CD4-positive, alpha-beta T cell treated with Interleukin-4 for 1 hour (primary cell): ENCODE measurements around the gene RNF207.
A peak's percentile ranks its signal among the peaks of the same experiment; 100 is the strongest.

Experiments used
- DNase-seq, 2 donors: peaks; one replicate each; pipeline ENCODE4 v3.0.0-alpha.2; 2020 to 2022

Gene RNF207

GRCh38 chr1:6251681-6252373, 45.9 kb downstream of the RNF207 start:
- DNase-seq: no peak

DNA sequence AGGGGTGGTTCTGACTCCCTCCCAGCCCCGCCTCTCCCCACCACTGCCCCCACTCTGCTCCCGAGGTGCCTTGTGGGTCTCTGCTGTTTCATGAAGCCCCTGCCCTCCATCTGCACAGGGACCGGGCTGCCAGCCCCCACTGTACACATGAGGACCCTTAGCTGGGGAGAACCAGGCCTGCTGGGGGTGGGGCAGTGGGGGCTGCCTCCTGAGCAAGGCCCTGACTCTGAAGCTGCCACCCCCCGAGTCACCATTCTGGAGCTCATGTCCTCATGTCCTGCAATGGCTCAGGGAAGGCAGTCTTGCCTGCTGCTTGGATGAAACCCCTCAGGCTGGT, 46.4 kb downstream of the RNF207 start:
- DNase-seq: no peak

- DNase-seq: no peak
Observed at GRCh38 chr1:6253380-6253779, 47.5 kb downstream of the RNF207 start.

- no peak for DNase-seq
Observed at GRCh38 chr1:6254691-6255090, 48.8 kb downstream of the RNF207 start.

DNA sequence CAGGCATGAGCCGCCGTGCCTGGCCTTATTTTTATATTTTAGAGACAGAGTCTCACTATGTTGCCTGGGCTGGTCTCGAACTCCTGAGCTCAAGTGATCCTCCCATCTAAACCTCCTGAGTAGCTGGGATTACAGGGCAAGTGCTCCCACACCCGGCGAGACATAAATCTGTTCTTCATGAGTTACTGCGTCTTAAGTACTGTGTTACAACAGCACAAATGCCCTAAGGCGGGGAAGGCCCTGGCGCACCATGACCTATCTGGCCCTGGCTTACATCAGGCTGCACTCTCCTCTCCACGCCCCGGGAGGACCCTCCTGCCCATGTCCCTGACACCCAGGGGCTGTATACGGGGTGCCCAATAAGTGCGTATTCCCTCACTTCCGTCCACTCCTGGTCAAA, 50.7 kb downstream of the RNF207 start:
- no peak for DNase-seq

- DNase-seq: no peak
Observed at GRCh38 chr1:6257541-6258069, 51.7 kb downstream of the RNF207 start.

DNA sequence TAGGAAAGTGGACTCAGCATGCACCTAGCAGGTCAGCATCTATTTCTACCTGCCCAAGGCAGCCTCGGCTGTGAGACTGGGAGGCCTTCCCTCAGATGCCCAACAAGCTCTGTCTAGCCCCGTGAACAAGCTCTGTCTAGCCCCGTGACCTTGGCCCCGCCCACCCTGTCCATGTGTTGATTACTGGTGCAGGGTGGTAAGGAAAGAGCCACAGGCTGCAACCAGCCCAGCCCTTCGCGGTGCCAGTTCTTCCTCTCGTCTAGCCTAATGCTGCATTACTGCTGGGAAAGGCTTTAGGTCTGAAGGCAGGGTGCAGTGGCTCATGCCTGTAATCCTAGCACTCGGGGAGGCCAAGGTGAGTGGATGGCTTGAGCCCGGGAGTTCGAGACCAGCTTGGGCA, 52.8 kb downstream of the RNF207 start:
- no peak for DNase-seq

DNA sequence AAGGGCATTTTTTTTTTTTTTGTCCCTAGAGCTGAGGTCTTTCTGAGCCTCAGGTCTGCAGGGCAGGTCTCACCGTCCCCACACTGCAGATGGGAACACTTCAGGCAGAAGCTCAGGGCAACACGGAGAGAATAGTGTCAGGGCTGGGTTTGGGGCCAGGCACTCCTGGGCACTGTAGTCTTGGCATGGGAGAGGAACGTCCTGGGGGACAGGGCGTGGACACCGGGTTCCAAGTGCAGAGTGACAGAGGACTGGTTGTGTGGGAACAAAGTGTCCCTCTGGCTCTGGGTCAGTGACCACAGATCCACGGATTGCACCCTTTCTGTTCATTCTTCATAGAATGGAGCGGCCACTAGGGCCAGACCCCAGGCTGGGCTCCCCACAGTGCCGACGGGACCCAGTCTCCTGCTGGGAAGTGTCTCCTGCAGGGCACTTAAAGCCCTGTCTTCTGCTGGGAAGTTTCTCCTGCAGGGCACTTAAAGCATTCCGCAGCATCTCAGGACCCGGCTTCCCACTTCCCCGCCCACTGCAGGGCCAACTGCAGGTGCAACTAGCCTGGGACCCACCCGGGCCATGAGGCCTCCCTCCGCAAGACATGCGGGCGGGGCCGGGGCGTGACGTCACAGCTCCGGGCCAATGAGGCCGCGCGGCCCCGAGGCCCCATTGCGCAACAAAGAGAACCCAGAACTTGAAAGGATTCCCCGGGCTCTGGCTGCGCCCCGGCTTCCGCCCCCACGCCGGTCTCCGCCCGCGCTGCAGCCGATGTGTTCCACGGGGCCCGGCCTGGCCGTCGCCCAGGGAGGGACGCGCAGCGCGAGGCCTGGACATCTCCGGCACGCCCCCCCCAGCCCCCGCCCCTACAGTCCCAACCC, 53.8 kb downstream of the RNF207 start:
- peak; percentile 82 for DNase-seq

- DNase-seq: peak in 1 of 2 donors; percentile 17
Observed at GRCh38 chr1:6260433-6260934, 54.6 kb downstream of the RNF207 start.

DNA sequence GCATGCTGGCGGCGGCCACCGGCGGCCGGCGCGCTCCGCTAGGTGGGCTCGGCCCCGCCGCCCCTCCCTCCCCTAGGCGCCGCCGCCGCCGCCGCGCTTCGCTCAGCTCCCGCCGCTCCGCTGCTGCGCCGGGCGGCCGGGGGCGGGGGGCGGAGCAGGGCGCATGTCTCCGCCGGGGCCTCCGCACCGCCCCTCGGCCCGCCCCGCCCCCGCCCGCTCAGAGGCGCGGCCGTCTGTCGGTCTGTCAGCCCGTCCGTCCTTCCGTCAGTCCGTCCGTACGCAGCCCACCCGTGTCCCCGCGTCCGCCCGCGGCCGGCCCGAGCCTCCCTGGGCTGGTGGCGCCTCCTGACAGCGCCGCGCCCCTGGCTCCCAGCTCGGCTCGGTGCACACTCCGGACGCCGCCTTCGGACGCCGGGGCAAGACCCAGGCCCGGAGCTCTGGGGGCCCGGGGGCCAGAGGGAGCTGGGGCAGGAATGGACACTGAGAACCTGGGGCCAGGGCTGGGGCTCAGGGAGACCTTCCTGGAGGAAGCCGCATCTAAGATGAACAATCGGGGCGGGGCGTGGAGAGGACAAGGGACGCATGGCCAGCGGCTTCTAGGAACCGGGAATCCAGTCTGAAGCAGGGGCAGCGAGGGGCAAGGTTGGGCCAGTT, 55.2 kb downstream of the RNF207 start, which contains the start of gene GPR153:
Gene GPR153, minus strand, starts transcription at position 138 of the 654 bp plus-strand sequence. CDS start 6,193 bp downstream, outside the sequence.
- DNase-seq: peak; percentile 26 to 42

- DNase-seq: no peak
Observed at GRCh38 chr1:6261615-6261995, 55.7 kb downstream of the RNF207 start.

DNA sequence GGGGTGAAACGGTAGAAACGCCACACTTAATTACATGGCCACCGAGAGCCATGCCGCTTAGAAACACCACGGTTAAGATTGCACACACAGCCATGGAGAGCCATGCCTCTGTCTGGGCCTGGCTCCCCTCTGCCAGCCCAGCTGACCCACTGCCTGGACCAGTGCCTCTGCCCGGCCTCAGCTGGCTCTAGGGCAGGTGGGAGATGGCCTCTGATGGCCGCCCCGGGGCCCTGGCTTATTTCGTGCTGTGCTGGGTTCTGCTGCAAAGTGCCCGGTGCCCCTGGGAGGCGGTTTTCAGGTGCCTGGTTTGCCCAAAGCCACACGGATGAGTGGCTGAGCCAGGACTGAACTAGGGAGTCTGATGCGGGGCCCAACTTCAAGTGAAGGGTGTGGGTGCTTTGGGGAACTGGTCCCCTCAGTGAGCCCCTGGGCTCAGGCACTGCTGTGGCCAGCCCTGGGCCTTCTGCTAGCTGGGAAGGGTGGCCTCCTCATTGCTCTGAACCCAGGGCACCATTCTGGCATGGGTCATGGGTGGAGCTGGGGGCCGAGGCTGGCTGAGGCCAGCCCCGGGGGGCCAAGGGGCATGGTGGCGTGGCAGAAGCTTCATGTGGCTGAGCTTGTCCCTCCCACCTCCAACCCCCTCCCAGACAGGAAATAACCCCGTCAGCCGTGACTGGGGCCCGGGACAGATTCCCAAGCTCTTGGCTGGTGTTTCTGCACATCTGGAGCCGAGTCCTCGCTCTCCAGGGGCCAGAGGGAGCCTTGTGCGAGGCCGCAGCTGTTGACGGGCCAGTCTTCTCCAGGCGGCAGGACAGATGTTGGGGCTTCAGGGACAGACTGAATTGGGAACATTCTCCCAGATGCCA, 56.9 kb downstream of the RNF207 start:
- DNase-seq: no peak

DNA sequence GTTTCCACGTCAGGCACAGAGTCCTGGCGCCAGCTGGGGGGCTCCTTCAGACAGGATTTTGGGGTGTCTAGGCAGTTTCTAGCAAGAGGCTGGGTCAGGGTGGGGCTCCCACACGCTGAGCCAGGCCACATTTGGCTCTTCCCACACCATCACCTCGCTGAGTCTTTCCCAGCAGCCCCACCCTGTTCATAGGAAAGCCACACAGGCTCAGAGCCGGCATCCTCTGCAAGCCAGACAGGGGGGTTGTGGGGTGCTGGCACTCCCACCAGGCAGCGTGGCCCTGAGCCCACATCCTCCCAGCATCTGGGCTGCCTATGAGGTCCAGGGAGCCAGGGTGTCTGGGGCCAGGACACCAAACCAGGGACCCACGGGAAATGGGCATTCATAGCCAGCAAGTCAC, 57.8 kb downstream of the RNF207 start:
- no peak for DNase-seq

DNA sequence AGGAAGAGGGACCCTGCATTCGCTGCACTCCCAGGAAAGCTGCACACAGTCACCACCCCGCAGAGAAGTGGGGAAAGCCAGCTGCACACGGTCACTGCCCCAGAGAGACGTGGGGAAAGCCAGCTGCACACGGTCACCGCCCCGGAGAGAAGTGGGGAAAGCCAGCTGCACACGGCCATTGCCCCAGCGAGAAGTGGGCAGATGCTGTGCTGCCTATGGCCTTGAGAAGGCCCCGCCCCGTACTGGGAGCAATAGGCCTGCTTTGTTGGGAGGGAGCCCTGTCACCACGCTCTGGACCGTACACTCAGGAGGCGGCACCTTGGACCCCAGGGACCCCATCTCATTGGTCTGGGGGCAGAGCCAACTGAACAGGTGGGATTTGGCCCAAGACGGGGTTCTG, 59.2 kb downstream of the RNF207 start:
- no peak for DNase-seq

DNA sequence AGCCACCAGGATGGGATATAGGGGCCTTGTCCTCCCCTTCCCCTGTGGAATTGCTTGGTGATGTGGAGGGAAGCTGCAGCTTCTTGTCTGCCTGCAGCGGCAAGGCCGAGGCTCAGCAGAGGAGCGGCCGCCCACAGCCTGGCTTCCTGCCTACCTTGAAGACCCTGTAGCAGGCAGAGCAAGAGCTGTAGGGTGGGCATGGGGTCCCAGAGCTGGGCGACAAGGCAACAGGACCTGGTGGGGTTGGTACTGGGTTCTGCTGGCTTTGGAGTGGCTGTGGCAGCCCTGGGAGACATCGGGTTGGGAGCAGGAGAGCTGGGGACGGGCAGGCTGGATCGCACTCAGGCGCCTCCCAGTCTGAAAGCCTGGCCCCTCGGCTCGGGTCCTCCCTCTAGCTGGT, 60.7 kb downstream of the RNF207 start:
- DNase-seq: no peak

DNA sequence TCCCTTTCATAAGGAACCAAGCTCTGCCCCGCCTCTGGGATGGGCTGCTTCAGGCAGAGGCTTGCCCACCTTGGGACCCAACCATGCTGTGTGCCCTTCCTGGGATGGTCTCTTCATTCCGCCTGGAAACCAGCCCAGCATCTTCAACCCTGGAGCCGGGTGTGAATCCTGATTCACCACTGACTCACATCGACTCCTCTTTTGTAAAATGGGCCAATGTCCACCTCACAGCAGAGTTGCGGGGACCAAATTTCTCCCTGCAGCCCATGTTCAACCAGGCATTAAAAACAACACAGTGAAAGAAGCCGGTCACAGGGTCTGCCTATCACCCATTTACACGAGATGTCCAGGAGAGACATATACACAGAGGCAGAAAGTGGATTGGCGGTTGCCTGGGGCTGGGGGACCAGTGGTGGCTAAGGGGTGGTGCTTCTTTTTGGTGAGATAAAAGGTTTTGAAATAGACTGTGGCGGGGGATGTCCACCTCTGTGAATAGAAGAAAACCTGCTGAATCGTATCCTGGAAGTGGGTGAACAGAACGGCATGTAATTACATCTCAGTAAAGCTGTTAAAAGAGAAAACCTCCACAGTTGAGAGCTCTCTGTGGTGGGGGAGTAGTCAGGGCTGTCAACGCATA, 61.9 kb downstream of the RNF207 start:
- DNase-seq: no peak

- no peak for DNase-seq
Observed at GRCh38 chr1:6268415-6268814, 62.5 kb downstream of the RNF207 start.

GRCh38 chr1:6269296-6269695, 63.4 kb downstream of the RNF207 start:
- DNase-seq: no peak

DNA sequence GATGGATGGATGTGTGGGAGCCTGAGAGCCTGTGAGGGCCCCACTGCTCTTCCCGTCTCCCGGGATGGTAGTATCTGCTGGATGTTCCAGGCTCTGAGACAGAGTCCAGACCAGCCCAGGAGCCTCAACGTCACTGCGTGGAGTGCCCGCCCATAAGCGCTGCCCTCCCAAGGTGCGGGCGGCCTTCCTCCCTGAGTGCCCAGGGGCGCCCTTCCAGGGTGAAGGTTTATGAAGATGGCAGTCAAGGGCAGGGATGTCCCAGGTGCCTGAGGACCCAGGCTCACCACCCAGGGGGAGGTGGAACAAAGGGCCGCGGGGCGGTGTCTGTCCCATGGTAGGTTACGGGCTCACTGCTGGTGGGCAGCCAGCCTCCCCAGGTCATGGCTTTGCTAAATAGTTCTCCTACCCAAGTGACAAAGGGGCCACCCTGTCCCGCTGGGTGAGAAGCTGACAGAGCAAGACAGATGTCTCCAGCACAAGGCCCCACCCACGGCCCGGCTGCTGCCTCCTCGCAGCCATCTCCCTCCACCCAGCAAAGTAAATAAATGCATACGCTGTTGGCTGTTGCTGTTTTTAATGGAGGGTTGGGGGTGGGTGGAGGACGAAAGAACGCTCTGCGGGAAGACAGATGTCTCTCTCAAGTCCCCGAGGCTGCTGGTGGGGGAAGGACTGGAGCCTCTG, 63.9 kb downstream of the RNF207 start:
- DNase-seq: no peak

GRCh38 chr1:6270401-6270800, 64.5 kb downstream of the RNF207 start:
- no peak for DNase-seq
